ENCODE results near the gene PANX2.
"Not testable (repeated sequence)": the region's sequence is repeated elsewhere in the genome, so short reads cannot be mapped to it uniquely, and the experiment has no call there.

PANX2 gene

GRCh38 chr22:50165436-50166123, 5.0 kb upstream of the PANX2 start:
- TF ChIP-seq TAF1 (IDR thresholded peaks at IDR 0.05; ENCODE audit: borderline replicate concordance, low read depth, low read length) (no peak), POLR2A (IDR thresholded peaks at IDR 0.05; ENCODE audit: low read depth, low read length) (no peak), POLR2AphosphoS5 (IDR thresholded peaks at IDR 0.05; ENCODE audit: low read depth, low read length) (no peak)
- DNase-seq (ENCODE audit: insufficient read length) = no peak
- no peak for FAIRE-seq

GRCh38 chr22:50167689-50168489, 2.6 kb upstream of the PANX2 start:
- no peak for FAIRE-seq
- TF ChIP-seq POLR2AphosphoS5 (IDR thresholded peaks at IDR 0.05; ENCODE audit: low read depth, low read length) = no peak
- no peak for TF ChIP-seq POLR2A (IDR thresholded peaks at IDR 0.05; ENCODE audit: low read depth, low read length)
- no peak for TF ChIP-seq TAF1 (IDR thresholded peaks at IDR 0.05; ENCODE audit: borderline replicate concordance, low read depth, low read length)
- DNase-seq (ENCODE audit: insufficient read length) = no peak

GRCh38 chr22:50168490-50169180, 1.9 kb upstream of the PANX2 start:
- not testable (repeated sequence) for DNase-seq (ENCODE audit: insufficient read length)

GRCh38 chr22:50169181-50169759, 1.3 kb upstream of the PANX2 start:
- TF ChIP-seq POLR2AphosphoS5 (IDR thresholded peaks at IDR 0.05; ENCODE audit: low read depth, low read length) (no peak), POLR2A (IDR thresholded peaks at IDR 0.05; ENCODE audit: low read depth, low read length) (no peak), TAF1 (IDR thresholded peaks at IDR 0.05; ENCODE audit: borderline replicate concordance, low read depth, low read length) (no peak)
- DNase-seq (ENCODE audit: insufficient read length) (no peak), FAIRE-seq (no peak)

More at GRCh38 chr22:50168490-50169180, 1.9 kb upstream of the PANX2 start:
- not testable (repeated sequence) for FAIRE-seq

- FAIRE-seq (no peak), DNase-seq (ENCODE audit: insufficient read length) (no peak)
- TF ChIP-seq TAF1 (IDR thresholded peaks at IDR 0.05; ENCODE audit: borderline replicate concordance, low read depth, low read length) = no peak
- TF ChIP-seq POLR2AphosphoS5 (IDR thresholded peaks at IDR 0.05; ENCODE audit: low read depth, low read length) = no peak
- no peak for TF ChIP-seq POLR2A (IDR thresholded peaks at IDR 0.05; ENCODE audit: low read depth, low read length)
These were observed 673 bp upstream of the PANX2 start for GRCh38 chr22:50169774-50170341.

- TF ChIP-seq TAF1 (IDR thresholded peaks at IDR 0.05; ENCODE audit: borderline replicate concordance, low read depth, low read length) = no peak
- no peak for TF ChIP-seq POLR2A (IDR thresholded peaks at IDR 0.05; ENCODE audit: low read depth, low read length)
- no peak for TF ChIP-seq POLR2AphosphoS5 (IDR thresholded peaks at IDR 0.05; ENCODE audit: low read depth, low read length)
- FAIRE-seq = no peak
- no peak for DNase-seq (ENCODE audit: insufficient read length)
These were observed 911 bp downstream of the PANX2 start for GRCh38 chr22:50171319-50171964.

GRCh38 chr22:50171965-50172421, 1.5 kb downstream of the PANX2 start:
- no peak for DNase-seq (ENCODE audit: insufficient read length)
- TF ChIP-seq TAF1 (IDR thresholded peaks at IDR 0.05; ENCODE audit: borderline replicate concordance, low read depth, low read length) = no peak
- no peak for TF ChIP-seq POLR2A (IDR thresholded peaks at IDR 0.05; ENCODE audit: low read depth, low read length)
- TF ChIP-seq POLR2AphosphoS5 (IDR thresholded peaks at IDR 0.05; ENCODE audit: low read depth, low read length) = no peak
- FAIRE-seq = no peak

- DNase-seq (ENCODE audit: insufficient read length) (peak; percentile 66), FAIRE-seq (no peak)
- no peak for TF ChIP-seq TAF1 (IDR thresholded peaks at IDR 0.05; ENCODE audit: borderline replicate concordance, low read depth, low read length)
- no peak for TF ChIP-seq POLR2AphosphoS5 (IDR thresholded peaks at IDR 0.05; ENCODE audit: low read depth, low read length)
- TF ChIP-seq POLR2A (IDR thresholded peaks at IDR 0.05; ENCODE audit: low read depth, low read length) = no peak
These were observed 2.9 kb downstream of the PANX2 start for GRCh38 chr22:50173311-50173982.

- FAIRE-seq = no peak
- DNase-seq (ENCODE audit: insufficient read length) = no peak
- no peak for TF ChIP-seq TAF1 (IDR thresholded peaks at IDR 0.05; ENCODE audit: borderline replicate concordance, low read depth, low read length)
- no peak for TF ChIP-seq POLR2A (IDR thresholded peaks at IDR 0.05; ENCODE audit: low read depth, low read length)
- TF ChIP-seq POLR2AphosphoS5 (IDR thresholded peaks at IDR 0.05; ENCODE audit: low read depth, low read length) = no peak
These were observed 3.4 kb downstream of the PANX2 start for GRCh38 chr22:50173983-50174355.
